Stimulated activated CD4-positive, alpha-beta T cell treated with anti-CD3 and anti-CD28 coated beads, Interleukin-15, amount 100 ng/mL, for 1 hour (primary cell): Measurements from ENCODE around the gene MAPK6.
A peak's percentile ranks its signal among the peaks of the same experiment; 100 is the strongest.
"Not testable (repeated sequence)": the region's sequence is repeated elsewhere in the genome, so short reads cannot be mapped to it uniquely, and the experiment has no call there.

ENCODE experiments used
- DNase-seq, 2 donors: peaks; one replicate each; pipeline ENCODE4 v3.0.0-alpha.2; 2020; ENCODE audit warnings: low read depth in 1 of 2, low spot score in 1 of 2

MAPK6 gene

GRCh38 chr15:52018693-52019393 lies at the start of gene MAPK6:
Gene MAPK6 (plus strand): TSS chr15:52019219. CDS start chr15:52046461, 27,242 bp downstream.
- DNase-seq = peak; percentile 92 to 97

- no peak for DNase-seq
These were observed 49.3 kb upstream of the MAPK6 start for GRCh38 chr15:51969728-51970127.

GRCh38 chr15:51970132-51970817 lies 48.7 kb upstream of the MAPK6 start:
- no peak for DNase-seq

GRCh38 chr15:51971032-51971374 lies 48.0 kb upstream of the MAPK6 start:
- DNase-seq = no peak

- DNase-seq = peak; percentile 64 to 72
These were observed 47.5 kb upstream of the MAPK6 start, which contains the start of gene LEO1 for GRCh38 chr15:51971375-51972133. Gene LEO1 (minus strand): TSS chr15:51971778. CDS start chr15:51971745, 33 bp downstream.

GRCh38 chr15:51973220-51973619 lies 45.8 kb upstream of the MAPK6 start:
- DNase-seq = no peak

GRCh38 chr15:51973775-51974174 lies 45.2 kb upstream of the MAPK6 start:
- DNase-seq = no peak

GRCh38 chr15:51982013-51982769 lies 36.8 kb upstream of the MAPK6 start:
- peak; percentile 3 to 9 for DNase-seq

- DNase-seq = no peak
These were observed 36.3 kb upstream of the MAPK6 start for GRCh38 chr15:51982770-51983103.

- DNase-seq = no peak
These were observed 27.9 kb upstream of the MAPK6 start for GRCh38 chr15:51991141-51991540.

GRCh38 chr15:51992953-51993352 lies 26.1 kb upstream of the MAPK6 start:
- no peak for DNase-seq

- DNase-seq = no peak
These were observed 16.7 kb upstream of the MAPK6 start for GRCh38 chr15:52002351-52002750.

- not testable (repeated sequence) for DNase-seq
These were observed 15.9 kb upstream of the MAPK6 start for GRCh38 chr15:52003089-52003488.

GRCh38 chr15:52003710-52004109 lies 15.3 kb upstream of the MAPK6 start:
- no peak for DNase-seq

GRCh38 chr15:52004806-52005205 lies 14.2 kb upstream of the MAPK6 start:
- no peak for DNase-seq

- DNase-seq = no peak
These were observed 13.0 kb upstream of the MAPK6 start for GRCh38 chr15:52005748-52006701.

- DNase-seq = no peak
These were observed 12.2 kb upstream of the MAPK6 start for GRCh38 chr15:52006702-52007340.

- DNase-seq = no peak
These were observed 10.7 kb upstream of the MAPK6 start for GRCh38 chr15:52008359-52008697.

- no peak for DNase-seq
These were observed 10.2 kb upstream of the MAPK6 start for GRCh38 chr15:52008698-52009434.
